ENCODE results near the gene SNAI3. TPM values are rescaled to one million over a fixed set of nuclear protein-coding genes. Genes with fewer than 3 reads are reported as not detected.

SNAI3 gene
- 8.0 to 9.4 TPM (median 9.1 TPM) in 3 replicates for total RNA-seq (2021)
- Bru-seq, nascent RNA: percentile 44 among the genes with signal in this experiment
- long read RNA-seq, experiment 1, transcript SNAI3-201 (3 exons, 1,732 nt): major isoform, 27 of 31 reads
- long read RNA-seq, experiment 1, partial matches to known transcripts: 1 of 31 reads
- long read RNA-seq, experiment 1, other reads (novel, unspliced or antisense): 3 of 31 reads
- long read RNA-seq, experiment 2, transcript SNAI3-201 (3 exons, 1,732 nt): major isoform, 7 of 10 reads
- long read RNA-seq, experiment 2, partial matches to known transcripts: 1 of 10 reads
- long read RNA-seq, experiment 2, other reads (novel, unspliced or antisense): 2 of 10 reads
- long read RNA-seq, experiment 3, transcript SNAI3-201 (3 exons, 1,732 nt): major isoform, 13 of 13 reads
- long read RNA-seq, experiment 3, partial matches to known transcripts: 0 of 13 reads
- long read RNA-seq, experiment 3, other reads (novel, unspliced or antisense): 0 of 13 reads

GRCh38 chr16:88686439-88687253, at the start of gene SNAI3:
TSS of gene SNAI3 (minus strand) at chr16:88686507. CDS start at chr16:88686406, 101 bp downstream.
- Mint-ChIP-seq H3K27ac (no peak within 1 kb of the TSS), H3K36me3 (no peaks in the 10 kb centered on the region), H3K4me3 (peak within 1 kb of the TSS; percentile 74), H3K9me3 (no peaks in the 10 kb centered on the region), H3K27me3 (ENCODE audit: low read depth) (peaks cover 28% of the 10 kb centered on the region), H3K4me1 (peaks cover 15% of the 10 kb centered on the region)
- ChIA-PET CTCF (interaction anchor here (0.8 to 5.8 kb wide), 10 partner anchors 11 to 84 kb away, joined by 3 to 111 read pairs (median 8); partner anchors contain the start of genes IL17C and MVD), POLR2A (interaction anchor here (0.5 to 0.6 kb wide), 2 partner anchors 75 to 722 kb away, joined by 3 read pairs; no protein-coding TSS in a partner anchor)
- DNase-seq (ENCODE audit: low spot score) (peak; percentile 95), ATAC-seq (peak; percentile 92)
- TF ChIP-seq RORB (CRISPR knock-in tag; IDR thresholded peaks at IDR 0.05): no peak
- no peak for TF ChIP-seq ZNF512 (CRISPR knock-in tag; IDR thresholded peaks at IDR 0.05; ENCODE audit: borderline replicate concordance)
- no peak for TF ChIP-seq AR (CRISPR knock-in tag; IDR thresholded peaks at IDR 0.05)
- 0 out of 2 replicates have a peak, but pooled peaks have one; percentile 47 for TF ChIP-seq CREM (CRISPR knock-in tag; IDR thresholded peaks at IDR 0.05)
- peak; percentile 62; the same call in 1 of the 2 replicates for TF ChIP-seq CREB1 (CRISPR knock-in tag; IDR thresholded peaks at IDR 0.05)
- peak; percentile 61; the same call in 1 of the 2 replicates for TF ChIP-seq E2F5 (CRISPR knock-in tag; IDR thresholded peaks at IDR 0.05)
- peak; percentile 88 for TF ChIP-seq SP1 (CRISPR knock-in tag; conservative IDR thresholded peaks at IDR 0.05)
- peak; percentile 86 for TF ChIP-seq MAX (CRISPR knock-in tag; IDR thresholded peaks at IDR 0.05)
- no peak for TF ChIP-seq JUN (CRISPR knock-in tag; IDR thresholded peaks at IDR 0.05)
- peak; percentile 60; the same call in 1 of the 2 replicates for TF ChIP-seq PREB (CRISPR knock-in tag; IDR thresholded peaks at IDR 0.05; ENCODE audit: borderline replicate concordance)
- 0 out of 2 replicates have a peak, but pooled peaks have one; percentile 29 for TF ChIP-seq ARID4B (CRISPR knock-in tag; IDR thresholded peaks at IDR 0.05; ENCODE audit: borderline replicate concordance)
- 0 out of 2 replicates have a peak, but pooled peaks have one; percentile 18 for TF ChIP-seq FOXP4 (CRISPR knock-in tag; IDR thresholded peaks at IDR 0.05)
- peak; percentile 63 for TF ChIP-seq NFYB (CRISPR knock-in tag; conservative IDR thresholded peaks at IDR 0.05; ENCODE audit: low read depth)
